HG02571 (cell line): ENCODE results near the gene PFDN5.
"Not testable (repeated sequence)": the region's sequence is repeated elsewhere in the genome, so short reads cannot be mapped to it uniquely, and the experiment has no call there.

Source experiments
- ATAC-seq: cut with Tn5 transposase; IDR thresholded peaks from one replicate; pipeline ENCODE4 v1.9.1; 2021; ENCODE audit warnings: mild to moderate bottlenecking, moderate library complexity; ENCODE audit not compliant: unreplicated experiment

The PFDN5 gene

DNA sequence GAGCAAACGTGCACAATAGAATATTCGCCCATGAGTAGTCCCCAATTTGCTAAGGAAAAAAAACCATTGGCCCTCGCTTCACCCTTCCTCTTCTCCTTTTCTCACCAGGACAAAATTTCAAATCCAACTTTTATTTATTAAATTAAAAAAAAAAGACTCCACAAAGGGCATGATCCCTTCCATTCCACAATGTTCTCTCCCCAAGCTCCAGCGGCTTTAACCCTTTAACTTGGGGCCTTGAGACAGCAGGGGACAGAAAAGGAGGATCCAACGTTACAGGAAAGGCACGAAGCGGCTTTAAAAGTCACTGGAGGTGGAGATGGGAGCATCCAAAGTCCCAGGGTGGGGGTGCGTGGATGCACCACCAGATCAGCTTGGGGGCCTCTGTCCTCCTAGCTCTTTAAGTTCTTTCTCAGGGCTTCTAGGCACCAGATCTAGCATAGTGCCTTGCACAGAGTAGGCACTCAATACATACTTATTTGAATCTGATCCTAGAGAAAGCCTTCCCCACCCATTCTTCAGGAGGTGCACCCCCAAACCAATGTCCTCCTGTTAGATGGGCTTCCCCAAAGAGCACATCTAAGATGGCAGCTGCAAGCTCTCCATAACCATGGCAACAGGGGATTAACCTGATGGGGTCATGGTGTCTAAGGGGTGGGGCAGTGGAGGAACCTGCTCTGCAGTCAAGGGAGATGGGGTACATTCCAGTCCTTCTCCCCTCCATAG is 31.3 kb downstream of the PFDN5 start:
- ATAC-seq = no peak

GRCh38 chr12:53327435-53328042 is 32.2 kb downstream of the PFDN5 start:
- no peak for ATAC-seq

DNA sequence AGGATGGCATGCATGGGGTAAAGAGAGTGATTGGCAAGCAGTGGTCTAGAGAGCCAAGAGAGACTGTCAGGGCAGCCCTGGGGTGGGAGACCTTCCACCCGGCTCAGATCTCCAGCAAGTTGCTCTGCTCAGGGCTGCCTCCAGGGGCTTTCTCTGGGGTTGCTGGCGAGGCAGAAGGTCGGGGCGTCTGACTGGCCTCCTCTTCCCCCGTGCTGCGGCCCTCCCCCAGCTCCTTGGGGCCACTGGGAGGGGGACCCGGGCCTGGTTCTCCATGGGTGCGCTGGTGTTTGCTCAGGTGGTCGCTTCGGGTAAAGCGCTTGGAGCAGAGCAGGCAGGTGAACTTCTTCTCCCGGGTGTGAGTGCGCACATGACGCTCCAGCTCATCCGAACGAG is 32.7 kb downstream of the PFDN5 start:
- ATAC-seq = no peak

DNA sequence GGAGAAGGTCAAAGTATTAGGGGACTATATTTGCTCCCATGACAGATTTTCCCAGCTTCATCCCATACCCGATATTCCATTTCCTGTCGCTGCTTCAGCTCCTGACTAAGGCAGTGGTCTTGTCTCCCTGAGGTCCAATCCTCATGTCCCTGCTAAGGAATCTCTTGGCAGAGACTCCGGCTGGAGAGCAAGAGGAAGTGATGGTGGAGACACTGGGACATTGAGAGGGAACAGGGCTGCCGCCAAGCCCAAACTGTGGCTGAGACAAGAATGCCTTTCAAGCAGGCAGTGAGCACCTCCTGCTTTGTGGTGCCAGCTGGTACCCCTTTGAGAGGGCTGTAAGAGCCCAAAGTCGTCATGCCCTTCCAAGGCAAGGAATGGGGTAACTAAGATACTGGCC is 35.3 kb downstream of the PFDN5 start:
- no peak for ATAC-seq

DNA sequence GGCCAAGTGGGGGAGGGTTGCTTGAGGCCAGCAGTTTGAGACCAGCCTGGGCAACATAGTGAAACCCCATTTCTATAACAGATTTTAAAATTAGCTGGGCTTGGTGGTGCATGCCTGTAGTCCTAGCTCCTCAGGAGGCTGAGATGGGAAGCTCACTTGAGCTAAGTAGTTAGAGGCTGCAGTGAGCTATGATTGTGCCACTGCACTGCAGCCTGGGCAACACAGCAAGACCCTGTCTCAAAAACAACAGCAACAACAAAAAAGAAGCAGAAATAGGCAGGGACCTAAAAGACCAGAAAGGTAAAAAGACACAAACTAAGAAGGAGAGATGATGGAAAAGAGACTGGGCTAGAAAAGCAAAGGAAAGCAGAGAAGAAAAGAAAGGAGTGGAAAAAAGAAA is 37.0 kb downstream of the PFDN5 start:
- ATAC-seq = not testable (repeated sequence)

DNA sequence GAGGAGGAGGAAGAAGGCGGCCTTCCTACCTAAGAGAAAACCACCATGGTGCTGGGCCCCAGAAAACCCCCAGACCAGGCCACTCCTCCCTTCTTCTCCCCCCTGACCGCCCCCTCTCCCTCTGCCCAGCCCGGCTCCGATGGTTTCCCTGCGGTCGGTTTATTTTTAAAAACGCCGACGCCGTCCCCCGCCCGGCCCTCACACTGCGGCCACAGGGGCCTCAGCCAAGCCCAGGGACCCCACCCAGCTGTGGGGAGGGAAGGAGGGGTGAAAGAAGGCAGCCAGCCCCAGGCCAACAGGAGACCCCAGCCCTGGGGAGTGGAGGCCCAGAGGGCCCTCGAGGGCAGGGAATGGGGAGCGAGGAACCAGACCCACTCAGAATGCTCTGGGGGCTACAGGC is 37.4 kb downstream of the PFDN5 start:
- ATAC-seq = no peak

DNA sequence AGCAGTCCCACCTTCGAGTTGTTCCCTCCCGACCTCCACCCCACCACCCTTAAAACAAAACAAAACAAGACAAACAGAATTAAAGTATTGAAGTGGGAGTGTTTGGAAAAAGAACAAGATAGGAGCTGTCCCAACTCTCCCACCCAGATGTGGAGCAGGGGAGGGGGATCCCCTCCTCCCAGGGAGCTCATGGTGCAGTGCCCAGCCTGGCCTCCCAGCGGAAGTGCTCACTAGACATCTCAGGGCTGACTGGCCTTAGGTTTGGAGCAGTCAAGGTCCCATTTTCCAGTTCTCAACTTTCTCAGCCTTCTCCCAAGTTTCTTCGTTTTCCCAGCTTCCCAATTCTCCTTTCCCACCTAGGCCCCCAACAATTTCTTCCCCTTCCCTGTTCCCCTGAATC is 37.9 kb downstream of the PFDN5 start:
- ATAC-seq = no peak

DNA sequence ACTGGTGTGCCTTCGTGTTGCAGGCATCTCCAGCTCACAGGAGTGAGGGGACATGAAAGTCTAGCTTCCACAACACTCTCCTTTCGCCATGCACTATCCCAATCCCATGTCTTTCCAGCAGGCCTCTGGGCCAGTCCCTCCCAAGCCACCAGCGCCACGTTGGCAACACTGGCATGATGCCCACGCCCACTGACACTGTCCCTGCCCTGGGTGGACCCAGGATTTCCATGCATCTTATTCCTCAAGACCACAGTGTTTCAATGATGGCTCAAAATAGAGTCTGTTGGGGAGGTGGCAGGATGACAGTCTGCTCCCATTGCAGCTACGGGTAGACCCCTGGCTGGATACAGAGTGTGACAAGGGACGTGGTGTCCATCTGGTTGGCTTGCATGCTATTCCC is 38.5 kb downstream of the PFDN5 start:
- no peak for ATAC-seq

- no peak for ATAC-seq
Measured at GRCh38 chr12:53334822-53335221, 39.5 kb downstream of the PFDN5 start.

GRCh38 chr12:53336181-53336681 is 40.9 kb downstream of the PFDN5 start, which contains the start of gene SP7:
Gene SP7 (minus strand): TSS chr12:53336354. CDS start chr12:53335646, 708 bp downstream.
- no peak for ATAC-seq

- no peak for ATAC-seq
Measured at GRCh38 chr12:53338017-53338416, 42.7 kb downstream of the PFDN5 start.

DNA sequence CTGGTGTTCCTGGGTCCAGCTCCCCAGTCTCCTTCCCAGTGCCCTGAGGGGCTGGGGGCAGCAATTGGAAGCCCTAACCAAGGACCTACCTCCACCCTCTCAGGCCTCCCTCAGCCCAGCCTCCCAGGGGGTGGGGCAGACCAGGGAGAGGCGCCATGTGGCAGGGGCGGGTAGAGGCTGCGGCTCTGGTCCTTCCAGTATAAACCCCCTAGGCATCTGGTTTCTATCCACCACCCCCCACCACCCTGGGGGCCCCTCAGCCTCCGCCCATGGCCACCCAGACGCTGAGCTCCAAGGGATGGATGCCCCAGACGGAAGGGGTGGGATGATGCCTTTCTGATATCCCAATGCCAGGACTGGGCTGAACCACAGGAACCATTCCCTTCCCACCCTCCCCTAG is 43.6 kb downstream of the PFDN5 start:
- ATAC-seq = no peak

- ATAC-seq = no peak
Measured at GRCh38 chr12:53340398-53340797, 45.1 kb downstream of the PFDN5 start.

GRCh38 chr12:53343449-53343848 is 48.1 kb downstream of the PFDN5 start:
- ATAC-seq = no peak

DNA sequence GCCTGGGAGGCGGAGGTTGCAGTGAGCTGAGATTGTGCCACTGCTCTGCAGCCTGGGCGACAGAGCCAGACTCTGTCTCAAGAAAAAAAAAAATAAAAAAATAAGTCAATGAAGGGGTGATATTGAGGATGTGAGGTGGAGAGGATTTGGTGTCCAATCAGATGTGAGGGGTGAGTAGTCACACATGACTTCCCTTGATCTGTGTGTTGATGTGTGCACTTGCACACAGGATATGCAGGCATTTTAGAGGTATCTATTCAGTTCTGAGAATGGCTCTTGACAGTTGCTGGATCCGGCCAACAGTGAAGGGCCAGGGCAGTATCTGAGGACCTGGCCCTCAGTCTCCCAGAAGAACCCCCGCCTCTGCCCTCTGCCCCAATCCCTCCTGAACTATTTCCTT is 48.6 kb downstream of the PFDN5 start:
- no peak for ATAC-seq

DNA sequence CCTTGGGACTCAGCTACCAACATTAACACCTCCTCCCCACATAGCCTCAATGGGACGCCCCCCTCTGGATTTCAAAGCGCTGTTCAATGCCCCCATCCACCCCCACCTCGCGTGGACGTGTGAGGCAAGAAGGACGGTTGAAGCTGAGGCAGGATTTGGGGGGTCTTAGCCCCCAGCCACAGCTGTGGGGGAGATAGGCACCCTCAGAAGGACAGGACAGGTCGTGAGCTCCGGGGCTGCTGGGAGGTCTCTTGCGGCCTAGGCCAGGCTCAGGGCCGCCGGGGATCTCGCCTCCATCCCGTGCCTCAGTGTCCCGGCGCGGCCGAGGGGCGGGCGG is 49.1 kb downstream of the PFDN5 start:
- no peak for ATAC-seq

DNA sequence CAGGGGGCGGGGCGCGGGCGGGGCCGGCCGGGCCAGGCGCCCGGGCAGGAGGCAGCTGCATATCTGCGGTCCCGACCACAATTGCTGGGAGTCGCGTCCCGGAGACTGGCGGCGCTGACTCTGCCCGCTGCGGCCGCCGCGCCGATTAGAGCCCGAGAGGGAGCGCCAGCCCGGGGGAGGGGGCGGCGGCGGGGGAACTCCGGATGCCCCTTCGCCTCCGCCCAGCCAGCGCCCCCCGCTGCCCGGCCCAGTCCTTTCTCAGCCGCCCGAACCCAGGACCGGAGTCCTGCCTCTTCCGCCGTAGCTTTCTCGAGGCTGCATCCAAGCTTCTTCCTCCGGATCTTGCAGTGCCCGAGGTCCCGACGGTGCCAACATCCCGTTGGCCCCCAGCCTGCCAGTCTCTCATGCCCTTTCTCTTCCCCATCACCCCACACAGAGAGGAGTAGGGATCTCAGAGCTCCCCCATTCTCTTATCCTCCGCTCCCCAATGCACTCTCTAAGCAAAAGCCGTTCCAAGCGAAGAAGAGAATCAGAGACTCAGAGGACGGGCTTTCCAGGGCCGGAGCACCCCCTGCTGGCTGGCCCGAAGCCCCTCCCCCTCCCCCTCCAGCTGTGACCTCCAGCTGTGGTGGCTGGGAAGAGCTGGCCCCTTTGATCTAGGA is 49.6 kb downstream of the PFDN5 start:
- peak; percentile 66 for ATAC-seq

GRCh38 chr12:53345486-53346188 is 50.3 kb downstream of the PFDN5 start:
- no peak for ATAC-seq

DNA sequence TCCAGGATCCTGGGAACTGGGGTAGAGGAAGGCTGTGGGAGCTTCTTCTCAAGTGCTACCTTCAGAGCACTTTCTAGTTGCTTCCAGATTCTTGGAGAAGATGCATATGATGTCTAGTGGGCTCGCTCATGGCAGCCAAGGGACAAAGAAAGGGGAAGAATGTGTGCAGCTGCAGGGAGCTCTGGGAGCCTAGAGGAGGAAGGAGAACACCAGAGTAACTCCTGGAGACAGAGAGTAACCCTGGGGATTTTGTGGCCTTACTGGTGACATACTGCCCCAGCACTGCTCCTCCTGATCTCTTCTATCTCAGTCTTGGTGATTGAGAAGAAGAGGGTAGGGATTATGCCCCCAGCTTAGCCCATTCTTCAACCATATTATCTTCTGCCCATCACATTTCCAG is 51.1 kb downstream of the PFDN5 start:
- no peak for ATAC-seq

DNA sequence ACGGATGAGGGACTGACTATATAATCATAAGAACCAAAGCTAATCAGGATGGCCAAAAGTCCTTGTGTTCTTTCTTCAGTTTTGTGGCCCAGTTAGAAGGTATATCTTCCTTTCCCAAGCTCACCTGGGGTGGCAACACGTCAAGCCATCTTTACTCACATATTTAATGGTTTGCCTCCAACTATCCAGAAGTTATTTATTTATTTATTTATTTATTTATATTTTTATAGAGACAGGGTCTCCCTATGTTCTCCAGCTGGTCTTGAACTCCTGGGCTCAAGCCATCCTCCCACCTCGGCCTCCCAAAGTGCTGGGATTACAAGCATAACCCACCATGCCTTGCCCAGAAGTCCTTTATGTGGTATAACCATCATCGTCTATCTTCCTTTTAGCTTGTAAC is 52.6 kb downstream of the PFDN5 start:
- no peak for ATAC-seq
